ENCODE data around the gene MINDY1.

Gene MINDY1

GRCh38 chr1:150994248-150994647 lies 12.5 kb downstream of the MINDY1 start:
- DNase-seq (ENCODE audit: low read depth, low spot score) = no peak
- H3K4me3 ChIP-seq (ENCODE audit: low read depth, low read length) = no peak overlapping the region
- TF ChIP-seq CTCF (IDR thresholded peaks at IDR 0.05; ENCODE audit: insufficient read depth, low read length, missing control alignments) = no peak
- ChIA-PET POLR2A (no interaction called here), CTCF (interaction anchor here (1.1 to 16.2 kb wide), 14 partner anchors 11 to 485 kb away, joined by 3 to 551 read pairs (median 7); partner anchors contain the start of genes ANXA9, CERS2, CTSK and MINDY1)

- no peak for DNase-seq (ENCODE audit: low read depth, low spot score)
- no peak overlapping the region for H3K4me3 ChIP-seq (ENCODE audit: low read depth, low read length)
- CTCF ChIA-PET = interaction anchor here (7.0 to 16.2 kb wide), 2 partner anchors 11 to 12 kb away, joined by 136 to 551 read pairs; partner anchors contain the start of genes ANXA9, CERS2 and MINDY1
- POLR2A ChIA-PET = no interaction called here
- TF ChIP-seq CTCF (IDR thresholded peaks at IDR 0.05; ENCODE audit: insufficient read depth, low read length, missing control alignments) = no peak
Observed at GRCh38 chr1:150992626-150993025, 14.1 kb downstream of the MINDY1 start.

- no peak for TF ChIP-seq CTCF (IDR thresholded peaks at IDR 0.05; ENCODE audit: insufficient read depth, low read length, missing control alignments)
- no peak for DNase-seq (ENCODE audit: low read depth, low spot score)
- ChIA-PET POLR2A (no interaction called here), CTCF (interaction anchor here (1.0 to 19.7 kb wide), 3 partner anchors 9 to 60 kb away, joined by 3 to 551 read pairs (median 67); partner anchors contain the start of genes ANXA9 and MINDY1)
- no peak overlapping the region for H3K4me3 ChIP-seq (ENCODE audit: low read depth, low read length)
Observed at GRCh38 chr1:150987924-150988323, 18.8 kb downstream of the MINDY1 start.

- no peak overlapping the region for H3K4me3 ChIP-seq (ENCODE audit: low read depth, low read length)
- ChIA-PET CTCF (interaction anchor here (1.4 to 19.7 kb wide), 3 partner anchors 9 to 15 kb away, joined by 4 to 551 read pairs (median 11); partner anchors contain the start of gene MINDY1), POLR2A (no interaction called here)
- no peak for DNase-seq (ENCODE audit: low read depth, low spot score)
- no peak for TF ChIP-seq CTCF (IDR thresholded peaks at IDR 0.05; ENCODE audit: insufficient read depth, low read length, missing control alignments)
Observed at GRCh38 chr1:150985179-150985825, 21.4 kb downstream of the MINDY1 start.

GRCh38 chr1:150981805-150982712 lies 24.6 kb downstream of the MINDY1 start, which contains the start of gene ANXA9:
Gene ANXA9 (plus strand): TSS chr1:150982292. CDS start chr1:150983106, 814 bp downstream.
- no peak within 1 kb of the TSS for H3K4me3 ChIP-seq (ENCODE audit: low read depth, low read length)
- ChIA-PET POLR2A (no interaction called here), CTCF (interaction anchor here (0.6 to 19.7 kb wide), 10 partner anchors 7 to 549 kb away, joined by 3 to 551 read pairs (median 4); partner anchors contain the start of genes MINDY1 and SETDB1)
- TF ChIP-seq CTCF (IDR thresholded peaks at IDR 0.05; ENCODE audit: insufficient read depth, low read length, missing control alignments) = no peak
- DNase-seq (ENCODE audit: low read depth, low spot score) = no peak

Data from AG04449 (cell line).